ENCODE measurements around the gene TSSK6. TPM values are rescaled to one million over a fixed set of nuclear protein-coding genes. Genes with fewer than 3 reads are reported as not detected.
"Not testable (repeated sequence)": the region's sequence is repeated elsewhere in the genome, so short reads cannot be mapped to it uniquely, and the experiment has no call there.

Gene TSSK6
- total and polyA plus RNA-seq, 3 donors from 2014 or later = 117 to 722 (median 125) TPM

DNA sequence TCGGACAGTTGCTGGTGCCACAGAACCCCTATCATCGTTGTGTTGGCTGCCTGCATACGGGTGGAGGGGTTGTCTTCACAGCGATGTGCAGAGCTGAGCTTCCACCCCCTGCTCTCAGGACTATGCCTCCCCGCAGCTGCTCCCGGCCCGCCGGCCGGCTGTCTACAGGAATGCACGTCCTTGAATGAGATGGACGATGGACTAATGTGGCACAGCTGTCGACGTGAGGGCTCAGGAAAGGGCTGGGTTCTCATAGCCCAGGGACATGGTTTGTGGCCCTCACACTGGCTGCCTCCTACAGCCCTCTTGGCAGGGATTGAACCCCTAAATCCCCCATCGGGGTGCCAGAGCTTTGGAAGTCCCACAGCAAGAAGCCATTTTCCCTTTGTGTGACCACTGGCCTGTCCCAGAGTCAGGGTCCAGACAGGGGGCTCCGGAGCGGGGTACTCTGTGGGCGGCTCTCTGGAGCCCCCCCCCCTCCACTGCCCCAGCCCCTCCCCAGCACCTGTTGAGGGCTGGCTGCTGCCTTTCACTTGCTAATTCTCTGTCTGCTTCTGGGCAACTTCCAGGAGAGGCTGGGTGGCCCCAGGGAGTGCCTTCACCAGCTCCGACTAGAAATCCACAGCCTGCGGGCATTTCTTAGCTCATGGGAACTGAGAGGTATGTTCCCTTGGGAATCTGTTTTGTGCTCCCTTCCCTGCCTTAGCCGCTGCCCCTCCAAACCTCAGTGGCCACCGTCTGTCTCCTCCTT, 40.2 kb downstream of the TSSK6 start:
- TF ChIP-seq, protein P1, sequence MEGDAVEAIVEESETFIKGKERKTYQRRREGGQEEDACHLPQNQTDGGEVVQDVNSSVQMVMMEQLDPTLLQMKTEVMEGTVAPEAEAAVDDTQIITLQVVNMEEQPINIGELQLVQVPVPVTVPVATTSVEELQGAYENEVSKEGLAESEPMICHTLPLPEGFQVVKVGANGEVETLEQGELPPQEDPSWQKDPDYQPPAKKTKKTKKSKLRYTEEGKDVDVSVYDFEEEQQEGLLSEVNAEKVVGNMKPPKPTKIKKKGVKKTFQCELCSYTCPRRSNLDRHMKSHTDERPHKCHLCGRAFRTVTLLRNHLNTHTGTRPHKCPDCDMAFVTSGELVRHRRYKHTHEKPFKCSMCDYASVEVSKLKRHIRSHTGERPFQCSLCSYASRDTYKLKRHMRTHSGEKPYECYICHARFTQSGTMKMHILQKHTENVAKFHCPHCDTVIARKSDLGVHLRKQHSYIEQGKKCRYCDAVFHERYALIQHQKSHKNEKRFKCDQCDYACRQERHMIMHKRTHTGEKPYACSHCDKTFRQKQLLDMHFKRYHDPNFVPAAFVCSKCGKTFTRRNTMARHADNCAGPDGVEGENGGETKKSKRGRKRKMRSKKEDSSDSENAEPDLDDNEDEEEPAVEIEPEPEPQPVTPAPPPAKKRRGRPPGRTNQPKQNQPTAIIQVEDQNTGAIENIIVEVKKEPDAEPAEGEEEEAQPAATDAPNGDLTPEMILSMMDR (IDR thresholded peaks at IDR 0.05) = no peak
- TF ChIP-seq POLR2A (IDR thresholded peaks at IDR 0.05) = no peak
- intact Hi-C loops (cut with DNase I; ENCODE audit: low total_unique reads) = no loop called here
- H3K4me1 ChIP-seq = peaks cover 11% of the 10 kb centered on the region
- no peak for DNase-seq
- WGBS, 2 donors = 48 to 62% methylated on average over 13 to 21 of the region's 21 CpGs
- no peaks in the 10 kb centered on the region for H3K27me3 ChIP-seq
- H3K4me3 ChIP-seq = no peak overlapping the region
- H3K9me3 ChIP-seq = no peaks in the 10 kb centered on the region
- H3K27ac ChIP-seq = no peak overlapping the region
- H3K36me3 ChIP-seq (ENCODE audit: low read depth, missing control alignments) = no peaks in the 10 kb centered on the region

DNA sequence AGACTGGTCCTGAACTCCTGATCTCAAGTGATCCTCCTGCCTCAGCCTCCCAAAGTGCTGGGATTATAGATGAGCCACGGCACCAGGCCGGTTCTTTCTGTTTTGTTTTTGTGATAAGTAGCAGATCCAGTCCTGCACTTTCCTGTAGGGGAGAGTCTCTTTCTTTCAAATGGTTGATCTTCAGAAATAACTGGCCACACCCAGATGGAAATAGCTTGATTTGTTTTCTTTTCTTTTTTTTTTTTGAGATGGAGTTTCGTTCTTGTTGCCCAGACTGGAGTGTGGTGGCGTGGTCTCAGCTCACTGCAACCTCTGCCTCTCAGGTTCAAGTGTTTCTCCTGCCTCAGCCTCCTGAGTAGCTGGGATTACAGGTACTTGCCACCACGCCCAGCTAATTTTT, 43.2 kb downstream of the TSSK6 start:
- H3K27ac ChIP-seq; H3K9me3 ChIP-seq; H3K27me3 ChIP-seq; DNase-seq; intact Hi-C loops (cut with DNase I; ENCODE audit: low total_unique reads); H3K4me3 ChIP-seq; H3K36me3 ChIP-seq (ENCODE audit: low read depth, missing control alignments): not testable (repeated sequence)
- 83 to 84% methylated on average over 5 of the region's 5 CpGs for WGBS, 2 donors
- H3K4me1 ChIP-seq = peaks cover 11% of the 10 kb centered on the region

DNA sequence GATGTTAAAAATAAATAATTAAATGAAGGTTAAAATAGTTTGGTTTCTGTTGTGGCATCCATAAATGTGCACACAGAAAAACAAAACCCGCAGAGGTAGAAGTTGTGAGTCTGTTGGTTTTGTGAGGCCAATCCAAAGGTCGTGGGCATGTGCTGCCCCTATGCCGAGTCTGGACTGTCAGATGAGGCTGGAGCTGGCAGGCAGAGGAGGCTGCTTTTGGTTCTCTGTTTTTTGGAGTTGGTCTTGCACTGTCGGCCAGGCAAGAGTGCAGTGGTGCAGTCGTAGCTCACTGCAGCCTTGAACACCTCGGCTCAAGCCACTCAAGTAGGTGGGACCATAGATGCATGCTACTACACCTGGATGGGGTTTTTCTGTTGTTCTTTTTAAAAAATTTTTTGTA, 43.7 kb downstream of the TSSK6 start:
- no peak for DNase-seq
- 95 to 96% methylated on average over 6 of the region's 6 CpGs for WGBS, 2 donors
- no peak overlapping the region for H3K27ac ChIP-seq

DNA sequence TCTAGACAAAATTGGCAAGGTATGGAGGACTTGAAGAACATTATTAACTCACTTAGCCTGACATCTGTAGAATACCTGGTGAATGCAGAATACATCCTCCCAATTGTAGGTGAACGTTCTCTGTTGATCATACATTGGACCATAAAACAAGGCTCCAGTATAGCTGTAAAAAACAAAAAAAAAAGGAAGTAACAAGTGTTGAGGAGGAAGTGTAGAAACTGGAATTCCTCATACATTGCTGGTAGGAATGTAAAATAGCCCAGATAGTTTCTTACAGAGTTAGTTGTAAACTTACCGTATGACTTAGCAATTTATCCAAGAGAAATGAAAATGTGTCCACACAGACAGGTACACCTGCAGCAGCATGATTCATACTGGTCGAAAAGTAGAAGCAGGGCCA, 44.8 kb downstream of the TSSK6 start:
- 87 to 94% methylated on average over 3 of the region's 3 CpGs for WGBS, 2 donors
- no peaks in the 10 kb centered on the region for H3K27me3 ChIP-seq
- no peak overlapping the region for H3K4me3 ChIP-seq
- no peaks in the 10 kb centered on the region for H3K9me3 ChIP-seq
- no peak overlapping the region for H3K27ac ChIP-seq
- no peaks in the 10 kb centered on the region for H3K36me3 ChIP-seq (ENCODE audit: low read depth, missing control alignments)
- intact Hi-C loops (cut with DNase I; ENCODE audit: low total_unique reads) = no loop called here
- DNase-seq = no peak
- peaks cover 10% of the 10 kb centered on the region for H3K4me1 ChIP-seq
- no peak for TF ChIP-seq POLR2A (IDR thresholded peaks at IDR 0.05)
- TF ChIP-seq, protein P1 (IDR thresholded peaks at IDR 0.05) = no peak

More for the DNA sequence above, 43.7 kb downstream of the TSSK6 start:
- no peaks in the 10 kb centered on the region for H3K27me3 ChIP-seq
- intact Hi-C loops (cut with DNase I; ENCODE audit: low total_unique reads) = no loop called here
- no peaks in the 10 kb centered on the region for H3K9me3 ChIP-seq
- TF ChIP-seq POLR2A (IDR thresholded peaks at IDR 0.05) = no peak
- TF ChIP-seq, protein P1 (IDR thresholded peaks at IDR 0.05) = no peak
- peaks cover 11% of the 10 kb centered on the region for H3K4me1 ChIP-seq
- H3K4me3 ChIP-seq = no peak overlapping the region
- H3K36me3 ChIP-seq (ENCODE audit: low read depth, missing control alignments) = no peaks in the 10 kb centered on the region

DNA sequence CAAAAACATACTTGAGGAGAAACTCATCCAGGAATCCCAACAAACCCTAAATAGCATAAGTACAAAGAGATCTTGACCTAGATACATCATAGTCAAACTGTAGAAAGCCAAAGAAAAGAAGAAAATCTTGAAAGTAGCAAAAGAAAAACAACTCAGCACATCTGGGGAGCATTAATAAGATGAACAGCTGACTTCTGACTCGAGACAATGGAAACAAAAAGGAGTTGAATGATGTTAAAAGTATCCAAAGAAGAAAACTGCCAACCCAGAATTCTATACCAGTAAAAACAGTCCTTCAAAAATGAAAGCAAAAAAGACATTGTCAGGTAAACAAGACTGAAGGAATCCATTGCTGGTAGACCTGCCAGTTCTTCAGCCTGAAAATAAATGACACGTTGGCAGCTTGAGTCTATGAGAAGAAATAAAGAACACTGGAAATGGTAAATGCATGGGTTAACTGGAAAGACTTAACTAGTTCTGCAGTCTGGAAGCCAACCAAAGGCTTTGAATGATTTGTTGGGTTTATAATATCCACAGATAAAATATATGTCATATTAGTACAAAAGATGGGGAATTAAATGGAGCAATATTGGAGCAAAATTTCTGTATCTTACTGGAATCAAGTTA, 46.8 kb downstream of the TSSK6 start:
- no peaks in the 10 kb centered on the region for H3K9me3 ChIP-seq
- intact Hi-C loops (cut with DNase I; ENCODE audit: low total_unique reads) = no loop called here
- H3K4me3 ChIP-seq = no peak overlapping the region
- DNase-seq = no peak
- peaks cover 11% of the 10 kb centered on the region for H3K4me1 ChIP-seq
- TF ChIP-seq, protein P1 (IDR thresholded peaks at IDR 0.05) = no peak
- no peak for TF ChIP-seq POLR2A (IDR thresholded peaks at IDR 0.05)
- H3K27ac ChIP-seq = no peak overlapping the region
- WGBS, 2 donors = 81 to 88% methylated on average over 2 of the region's 2 CpGs
- no peaks in the 10 kb centered on the region for H3K36me3 ChIP-seq (ENCODE audit: low read depth, missing control alignments)
- no peaks in the 10 kb centered on the region for H3K27me3 ChIP-seq

Measured in testis (tissue), 3 donors.